Measurements from ENCODE around the gene KCNA4. TPM values are rescaled to one million over a fixed set of nuclear protein-coding genes. Genes with fewer than 3 reads are reported as not detected.

The KCNA4 gene
- total RNA-seq, 4 donors from 2014 or later, result not detected

GRCh38 chr11:30023074-30023473, 6.2 kb upstream of the KCNA4 start:
- no peaks in the 10 kb centered on the region for H3K9me3 ChIP-seq
- H3K27me3 ChIP-seq, result no peaks in the 10 kb centered on the region
- DNase-seq, result no peak
- H3K4me1 ChIP-seq, result no peaks in the 10 kb centered on the region
- no peaks in the 10 kb centered on the region for H3K36me3 ChIP-seq
- no peak overlapping the region for H3K4me3 ChIP-seq
- TF ChIP-seq POLR2A (IDR thresholded peaks at IDR 0.05), result no peak
- H3K27ac ChIP-seq, result no peak overlapping the region

- no peaks in the 10 kb centered on the region for H3K27me3 ChIP-seq
- DNase-seq, result no peak
- H3K4me1 ChIP-seq, result no peaks in the 10 kb centered on the region
- no peak overlapping the region for H3K27ac ChIP-seq
- H3K36me3 ChIP-seq, result no peaks in the 10 kb centered on the region
- TF ChIP-seq POLR2A (IDR thresholded peaks at IDR 0.05) (no peak), CTCF (IDR thresholded peaks at IDR 0.05) (no peak)
- no peak overlapping the region for H3K4me3 ChIP-seq
- no peaks in the 10 kb centered on the region for H3K9me3 ChIP-seq
Observed at GRCh38 chr11:30019481-30019880, 2.7 kb upstream of the KCNA4 start.

- Histone ChIP-seq H3K27me3 (no peaks in the 10 kb centered on the region), H3K27ac (no peak overlapping the region), H3K4me3 (no peak overlapping the region), H3K36me3 (no peaks in the 10 kb centered on the region), H3K9me3 (no peaks in the 10 kb centered on the region), H3K4me1 (no peaks in the 10 kb centered on the region)
- no peak for TF ChIP-seq POLR2A (IDR thresholded peaks at IDR 0.05)
- no peak for TF ChIP-seq CTCF (IDR thresholded peaks at IDR 0.05)
- no peak for DNase-seq
Observed at GRCh38 chr11:30018495-30018894, 1.7 kb upstream of the KCNA4 start.

DNA sequence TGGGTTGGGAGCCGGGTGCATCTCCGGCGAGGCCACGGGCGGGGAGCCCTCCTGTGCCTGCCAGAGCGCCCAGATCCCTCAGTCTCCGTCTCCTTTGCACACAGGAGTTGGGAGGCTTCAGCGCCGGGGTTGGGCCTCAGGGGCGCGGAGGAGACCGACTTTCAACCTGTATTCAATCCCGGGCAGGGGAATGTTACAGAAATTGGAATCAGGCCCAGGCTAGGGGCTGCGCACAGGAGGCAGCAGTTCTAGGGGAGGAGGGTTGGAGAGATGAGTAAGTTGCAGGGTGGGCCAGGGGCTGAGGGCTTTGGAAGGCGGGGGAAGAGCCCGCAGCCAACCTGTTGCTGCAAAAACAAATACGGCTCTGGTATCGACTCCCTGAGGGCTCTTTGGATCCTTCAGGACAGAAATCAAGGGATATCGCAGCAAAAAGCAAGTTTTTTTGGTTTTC, 640 bp upstream of the KCNA4 start:
- no peak for DNase-seq
- Histone ChIP-seq H3K27ac (no peak overlapping the region), H3K27me3 (no peaks in the 10 kb centered on the region), H3K4me1 (no peaks in the 10 kb centered on the region), H3K4me3 (no peak overlapping the region), H3K36me3 (no peaks in the 10 kb centered on the region), H3K9me3 (no peaks in the 10 kb centered on the region)
- TF ChIP-seq CTCF (IDR thresholded peaks at IDR 0.05) (no peak), POLR2A (IDR thresholded peaks at IDR 0.05) (no peak)

DNA sequence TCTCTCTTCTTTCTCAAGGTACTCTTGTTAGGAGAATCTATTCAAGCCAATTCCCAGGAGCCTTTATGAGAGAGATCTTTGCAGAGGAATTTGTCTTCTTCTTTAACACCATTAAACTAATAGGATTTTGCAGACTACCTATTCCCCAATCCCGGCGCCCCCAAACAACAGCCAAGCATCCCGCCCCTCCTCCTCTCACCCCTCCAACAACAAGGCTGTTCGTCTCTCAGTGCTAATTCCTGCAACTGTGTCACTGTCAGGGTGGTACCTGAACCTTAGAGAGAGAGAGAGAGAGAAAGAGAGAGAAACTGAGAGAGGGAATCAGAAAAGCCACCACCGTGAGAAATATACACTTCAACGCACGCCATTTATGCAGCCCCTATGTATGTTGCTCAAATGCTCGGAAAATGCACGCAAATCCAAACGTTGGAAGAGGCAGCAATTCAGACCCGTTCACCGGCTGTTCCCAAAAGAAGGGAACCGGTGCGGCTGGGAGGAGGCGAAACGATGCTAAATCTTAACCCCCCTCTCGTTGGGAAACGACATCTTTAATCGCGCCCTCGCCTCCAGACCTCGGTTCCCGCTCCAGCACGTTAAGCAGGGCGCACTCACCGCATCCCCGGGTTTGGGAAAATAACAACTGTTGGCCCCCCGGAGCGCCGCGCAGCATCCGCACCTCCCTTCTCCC, 961 bp downstream of the KCNA4 start:
- no peaks in the 10 kb centered on the region for H3K36me3 ChIP-seq
- no peaks in the 10 kb centered on the region for H3K4me1 ChIP-seq
- no peak for DNase-seq
- H3K4me3 ChIP-seq, result no peak overlapping the region
- H3K9me3 ChIP-seq, result no peaks in the 10 kb centered on the region
- TF ChIP-seq POLR2A (IDR thresholded peaks at IDR 0.05), result no peak
- no peak for TF ChIP-seq CTCF (IDR thresholded peaks at IDR 0.05)
- no peaks in the 10 kb centered on the region for H3K27me3 ChIP-seq
- H3K27ac ChIP-seq, result no peak overlapping the region

DNA sequence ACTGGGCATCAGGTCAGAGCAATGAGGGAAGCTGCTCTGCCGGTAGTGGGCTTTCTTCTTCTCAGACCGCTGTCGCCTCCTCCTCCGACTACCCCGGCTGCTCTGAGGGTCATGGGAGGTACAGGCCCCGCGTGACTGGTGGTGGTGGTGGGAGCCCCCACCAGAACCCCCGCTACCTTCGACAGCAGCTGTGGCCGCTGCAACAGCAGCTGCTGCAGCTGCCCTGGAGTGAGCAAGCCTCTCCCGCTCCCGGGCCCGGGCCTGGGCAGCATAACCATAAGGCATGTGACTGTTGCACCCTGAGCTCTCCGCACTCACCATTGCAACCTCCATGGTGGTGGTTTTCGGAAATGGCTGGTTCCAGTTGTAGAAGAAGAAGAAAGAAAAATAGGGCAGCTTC, 4.5 kb downstream of the KCNA4 start:
- Histone ChIP-seq H3K4me3 (no peak overlapping the region), H3K4me1 (no peaks in the 10 kb centered on the region), H3K27me3 (no peaks in the 10 kb centered on the region), H3K9me3 (no peaks in the 10 kb centered on the region), H3K27ac (no peak overlapping the region), H3K36me3 (no peaks in the 10 kb centered on the region)
- TF ChIP-seq CTCF (IDR thresholded peaks at IDR 0.05), result no peak
- TF ChIP-seq POLR2A (IDR thresholded peaks at IDR 0.05), result no peak
- no peak for DNase-seq
